Loucy (cell line): ENCODE measurements around the gene DTNBP1.

Source experiments
- CTCF ChIP-seq: fragments of 200-600 bp; sonication (generic); conservative IDR thresholded peaks from 2 replicates; pipeline ENCODE4 v1.5.1; 2014; ENCODE audit warnings: mild to moderate bottlenecking, antibody characterized with exemption, low read length
- EZH2phosphoT487 ChIP-seq: fragments of 200-600 bp; IDR thresholded peaks from 2 replicates; pipeline ENCODE4 v1.6.1; 2018; ENCODE audit warnings: antibody characterized with exemption, mild to moderate bottlenecking, moderate library complexity, borderline replicate concordance

- TF ChIP-seq CTCF, result no peak
- no peak for TF ChIP-seq EZH2phosphoT487
Observed at GRCh38 chr6:15481390-15482291, 181.2 kb downstream of the DTNBP1 start.
